Right cardiac atrium (tissue), 5 donors: ENCODE results near the gene ESPL1. TPM values are rescaled to one million over a fixed set of nuclear protein-coding genes. Genes with fewer than 3 reads are reported as not detected.

ENCODE experiments used
- ATAC-seq, 2 donors: fragments of 200-7000 bp; cut with Tn5 transposase; one replicate each; pipeline versions ENCODE4 v1.8.0 to v1.9.1; 2020; ENCODE audit warnings: moderate library complexity in 2 of 2, mild to moderate bottlenecking in 1 of 2
- DNase-seq, 3 donors: peaks; one replicate each; pipeline ENCODE4 v3.0.0-alpha.2; 2020
- H3K27ac ChIP-seq: one replicate; pipeline ENCODE4 v1.5.1; 2013; ENCODE audit warnings: mild to moderate bottlenecking, low read length, control low read depth, moderate library complexity
- H3K27me3 ChIP-seq: one replicate; pipeline ENCODE4 v1.6.1; 2013; ENCODE audit not compliant: control insufficient read depth, insufficient read depth
- H3K4me1 ChIP-seq: one replicate; pipeline ENCODE4 v1.6.1; 2013; ENCODE audit warnings: low read length; ENCODE audit not compliant: control insufficient read depth, insufficient read depth
- H3K4me3 ChIP-seq: one replicate; pipeline ENCODE4 v1.5.1; 2013; ENCODE audit warnings: low read length, control low read depth
- H3K9me3 ChIP-seq: one replicate; pipeline ENCODE4 v1.6.1; 2013; ENCODE audit warnings: low read length; ENCODE audit not compliant: control insufficient read depth
- WGBS: extraction: QIAGEN DNeasy Blood & Tissue Kit; methylation state at CpG from one replicate; pipeline ENCODE4 v1.1.7; 2013; 5-methylcytosine and 5-hydroxymethylcytosine counted together
- intact Hi-C, 4 donors: fragments of 100-400 bp; cut with DNase I; formaldehyde crosslinking; loops; one replicate each; pipeline versions ENCODE4 v1.11.0 to v1.14.0; 2022 to 2023
- polyA plus RNA-seq: library from polyadenylated mRNA; stranded (reverse); fragments of 200-250 nt; gene quantifications from one replicate; pipeline ENCODE4 v1.2.3, GENCODE V29; 2013
- total RNA-seq, 4 donors: library from RNA; stranded (reverse); fragmentation: NEBNext Ultra II Directional; extraction: Animal tissue kit (Norgen Biotek cat#: 25700); gene quantifications; one replicate each; pipeline ENCODE4 v1.2.1, GENCODE V29; 2021
- donor health status: healthy with polysubstance abuse.
- donor health status: DM: no; HTN: yes; CAD: no.
- donor health status: DM: no; HTN: no; CAD: no.
- donor health status: DM: no; HTN: yes; CAD: no; lungs with severe emphysema.
- donor health status: DM: yes; HTN: yes; CAD: no.

Gene ESPL1
- total and polyA plus RNA-seq, 5 donors, result 0.11 to 1.2 (median 0.38) TPM

DNA sequence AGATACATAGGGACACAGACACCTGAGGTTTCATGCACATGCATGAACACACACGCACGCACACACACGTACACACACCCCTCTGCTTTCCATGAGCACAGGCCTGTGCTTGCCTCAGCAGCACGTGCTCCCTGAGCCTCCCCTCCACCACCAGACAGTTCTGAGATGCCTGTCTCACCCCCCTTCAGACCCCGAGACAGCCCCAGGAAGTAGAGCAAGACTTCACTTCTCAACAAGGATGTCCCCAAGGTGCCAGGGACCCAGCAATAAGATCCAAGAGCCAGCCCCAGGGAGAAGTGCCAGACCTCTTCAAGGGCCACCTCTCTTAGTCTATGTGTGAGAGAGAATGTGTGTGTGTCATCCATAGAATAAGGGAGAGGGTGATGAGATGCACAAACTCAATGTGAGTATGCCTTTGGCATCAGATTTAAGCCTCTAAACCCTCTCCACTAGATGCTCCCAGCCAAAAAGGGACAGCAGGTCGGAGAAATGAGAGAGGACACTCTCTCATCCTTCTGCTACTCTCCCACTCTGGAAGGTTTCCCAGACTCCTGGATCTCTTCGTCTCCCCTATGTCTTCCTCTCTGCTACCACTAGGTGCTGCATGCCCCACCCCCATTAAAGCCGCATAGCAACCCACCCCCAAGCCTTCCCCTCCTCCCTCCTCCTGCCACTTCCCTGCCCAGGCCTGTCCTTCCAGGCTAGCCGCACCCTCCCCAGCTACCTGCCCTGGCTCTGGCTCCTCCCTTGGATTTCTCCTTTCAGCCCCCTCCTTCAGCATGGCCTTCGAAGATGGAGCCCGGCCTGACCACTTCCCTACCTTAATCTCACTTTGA is 43.8 kb upstream of the ESPL1 start:
- peaks cover 8% of the 10 kb centered on the region for H3K4me1 ChIP-seq

GRCh38 chr12:53224897-53225634 is 43.0 kb upstream of the ESPL1 start:
- 80% methylated on average over 10 of the region's 10 CpGs for WGBS
- no peaks in the 10 kb centered on the region for H3K9me3 ChIP-seq
- ATAC-seq, result no peak
- no peak overlapping the region for H3K4me3 ChIP-seq
- peaks cover 8% of the 10 kb centered on the region for H3K4me1 ChIP-seq
- no peak for DNase-seq
- H3K27ac ChIP-seq, result no peak overlapping the region
- no peaks in the 10 kb centered on the region for H3K27me3 ChIP-seq
- intact Hi-C loops, result no loop called here

More for the DNA sequence above, 43.8 kb upstream of the ESPL1 start:
- intact Hi-C loops, result no loop called here
- WGBS, result 60% methylated on average over 11 of the region's 11 CpGs
- DNase-seq (no peak), ATAC-seq (no peak)
- Histone ChIP-seq H3K27me3 (no peaks in the 10 kb centered on the region), H3K9me3 (no peaks in the 10 kb centered on the region), H3K27ac (peak overlapping the region; percentile 7), H3K4me3 (no peak overlapping the region)

GRCh38 chr12:53225635-53226424 is 42.3 kb upstream of the ESPL1 start:
- H3K27me3 ChIP-seq, result no peaks in the 10 kb centered on the region
- ATAC-seq (no peak), DNase-seq (no peak)
- peaks cover 8% of the 10 kb centered on the region for H3K4me1 ChIP-seq
- H3K9me3 ChIP-seq, result no peaks in the 10 kb centered on the region
- WGBS, result 90% methylated on average over 10 of the region's 10 CpGs
- intact Hi-C loops, result no loop called here
- H3K4me3 ChIP-seq, result no peak overlapping the region
- H3K27ac ChIP-seq, result no peak overlapping the region

GRCh38 chr12:53226815-53227214 is 41.3 kb upstream of the ESPL1 start:
- 95% methylated on average over 4 of the region's 4 CpGs for WGBS
- DNase-seq, result no peak
- H3K4me1 ChIP-seq, result peaks cover 8% of the 10 kb centered on the region
- no peak overlapping the region for H3K27ac ChIP-seq
- no peak for ATAC-seq
- H3K27me3 ChIP-seq, result no peaks in the 10 kb centered on the region
- H3K9me3 ChIP-seq, result no peaks in the 10 kb centered on the region
- H3K4me3 ChIP-seq, result no peak overlapping the region
- intact Hi-C loops, result no loop called here

GRCh38 chr12:53227341-53227740 is 40.8 kb upstream of the ESPL1 start:
- ATAC-seq (no peak), DNase-seq (no peak)
- H3K4me3 ChIP-seq, result no peak overlapping the region
- H3K27me3 ChIP-seq, result no peaks in the 10 kb centered on the region
- no peaks in the 10 kb centered on the region for H3K9me3 ChIP-seq
- no peak overlapping the region for H3K27ac ChIP-seq
- H3K4me1 ChIP-seq, result peaks cover 8% of the 10 kb centered on the region
- 94% methylated on average over 11 of the region's 11 CpGs for WGBS
- intact Hi-C loops, result no loop called here

- ATAC-seq (no peak), DNase-seq (no peak)
- Histone ChIP-seq H3K27ac (no peak overlapping the region), H3K9me3 (no peaks in the 10 kb centered on the region), H3K27me3 (no peaks in the 10 kb centered on the region), H3K4me1 (peaks cover 12% of the 10 kb centered on the region), H3K4me3 (no peak overlapping the region)
- 92% methylated on average over 1 of the region's 1 CpG for WGBS
- intact Hi-C loops, result no loop called here
Observed at GRCh38 chr12:53227836-53228235, 40.3 kb upstream of the ESPL1 start.

- H3K27me3 ChIP-seq, result no peaks in the 10 kb centered on the region
- H3K9me3 ChIP-seq, result no peaks in the 10 kb centered on the region
- no peak overlapping the region for H3K27ac ChIP-seq
- intact Hi-C loops, result no loop called here
- peaks cover 16% of the 10 kb centered on the region for H3K4me1 ChIP-seq
- no peak for ATAC-seq
- no peak for DNase-seq
- 88% methylated on average over 2 of the region's 2 CpGs for WGBS
- no peak overlapping the region for H3K4me3 ChIP-seq
Observed at GRCh38 chr12:53229454-53229853, 38.6 kb upstream of the ESPL1 start.

- ATAC-seq, result no peak
- H3K9me3 ChIP-seq, result no peaks in the 10 kb centered on the region
- 84% methylated on average over 10 of the region's 10 CpGs for WGBS
- intact Hi-C loops, result no loop called here
- DNase-seq, result no peak
- no peak overlapping the region for H3K27ac ChIP-seq
- H3K4me3 ChIP-seq, result no peak overlapping the region
- H3K4me1 ChIP-seq, result peaks cover 16% of the 10 kb centered on the region
- no peaks in the 10 kb centered on the region for H3K27me3 ChIP-seq
Observed at GRCh38 chr12:53230108-53230845, 37.8 kb upstream of the ESPL1 start.

DNA sequence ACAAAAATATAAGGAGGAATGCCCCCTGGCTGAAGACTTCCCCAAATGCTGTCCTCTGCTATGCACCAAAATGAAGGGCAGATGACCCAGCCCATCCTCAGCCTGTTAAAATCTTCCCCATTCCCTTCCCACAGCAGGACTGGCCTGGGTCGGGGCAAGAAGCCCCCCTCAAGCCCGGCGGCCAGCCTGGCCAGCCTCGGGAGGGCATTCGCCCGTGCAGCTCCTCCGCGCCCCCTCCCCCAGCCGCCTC is 36.5 kb upstream of the ESPL1 start:
- no peak for ATAC-seq
- no peaks in the 10 kb centered on the region for H3K27me3 ChIP-seq
- H3K4me3 ChIP-seq, result peak overlapping the region; percentile 77
- H3K9me3 ChIP-seq, result no peaks in the 10 kb centered on the region
- peaks cover 15% of the 10 kb centered on the region for H3K4me1 ChIP-seq
- DNase-seq, result no peak
- WGBS, result 4% methylated on average over 9 of the region's 9 CpGs
- intact Hi-C loops, result no loop called here
- H3K27ac ChIP-seq, result peak overlapping the region; percentile 81

- Histone ChIP-seq H3K27ac (peak within 1 kb of the TSS; percentile 81), H3K4me3 (peak within 1 kb of the TSS; percentile 77), H3K4me1 (peaks cover 15% of the 10 kb centered on the region), H3K27me3 (no peaks in the 10 kb centered on the region), H3K9me3 (no peaks in the 10 kb centered on the region)
- ATAC-seq, result peak; percentile 79 to 81
- DNase-seq, result peak; percentile 68 to 92 (median 86)
- WGBS, result 1% methylated on average over 44 of the region's 44 CpGs
- intact Hi-C loops, result no loop called here
Observed at GRCh38 chr12:53231921-53232645, 36.0 kb upstream of the ESPL1 start, which contains the start of gene RARG. RARG (minus strand) TSS chr12:53232209; CDS start chr12:53227545, 4,664 bp downstream.
